KOPT-K1 (cell line): ENCODE results near the gene EVC2.

Experiments
- H3K27ac ChIP-seq: fragments of 200-600 bp; sonication (generic); 2 replicates; pipeline ENCODE4 v1.5.1; 2016; ENCODE audit warnings: antibody characterized with exemption, mild to moderate bottlenecking, low read depth, low read length; ENCODE audit not compliant: poor library complexity, severe bottlenecking
- H3K36me3 ChIP-seq: fragments of 200-600 bp; sonication (generic); 2 replicates; pipeline ENCODE4 v1.5.1; 2017; ENCODE audit warnings: antibody characterized with exemption, mild to moderate bottlenecking, low read length, moderate library complexity; ENCODE audit not compliant: insufficient read depth
- H3K9me3 ChIP-seq: fragments of 200-600 bp; sonication (generic); 2 replicates; pipeline ENCODE4 v1.5.1; 2017; ENCODE audit warnings: antibody characterized with exemption, low read length, mild to moderate bottlenecking; ENCODE audit not compliant: insufficient read depth, poor library complexity, severe bottlenecking

EVC2 gene

GRCh38 chr4:5710065-5710960 lies 2.0 kb upstream of the EVC2 start:
- no peaks in the 10 kb centered on the region for H3K36me3 ChIP-seq
- H3K9me3 ChIP-seq: peaks cover 5% of the 10 kb centered on the region
- no peak overlapping the region for H3K27ac ChIP-seq

- no peaks in the 10 kb centered on the region for H3K36me3 ChIP-seq
- no peak overlapping the region for H3K27ac ChIP-seq
Observed at GRCh38 chr4:5709207-5709575, 832 bp upstream of the EVC2 start.

GRCh38 chr4:5707778-5708448 lies 446 bp downstream of the EVC2 start:
- no peaks in the 10 kb centered on the region for H3K9me3 ChIP-seq
- no peak overlapping the region for H3K27ac ChIP-seq
- no peaks in the 10 kb centered on the region for H3K36me3 ChIP-seq

More at GRCh38 chr4:5709207-5709575, 832 bp upstream of the EVC2 start:
- no peaks in the 10 kb centered on the region for H3K9me3 ChIP-seq

- Histone ChIP-seq H3K27ac (no peak overlapping the region), H3K9me3 (no peaks in the 10 kb centered on the region), H3K36me3 (no peaks in the 10 kb centered on the region)
Observed at GRCh38 chr4:5707366-5707765, 993 bp downstream of the EVC2 start.

GRCh38 chr4:5706486-5707290 lies 1.7 kb downstream of the EVC2 start:
- Histone ChIP-seq H3K27ac (no peak overlapping the region), H3K9me3 (no peaks in the 10 kb centered on the region), H3K36me3 (no peaks in the 10 kb centered on the region)

GRCh38 chr4:5705647-5706320 lies 2.6 kb downstream of the EVC2 start:
- Histone ChIP-seq H3K36me3 (no peaks in the 10 kb centered on the region), H3K27ac (no peak overlapping the region), H3K9me3 (no peaks in the 10 kb centered on the region)

GRCh38 chr4:5704276-5704675 lies 4.1 kb downstream of the EVC2 start:
- no peak overlapping the region for H3K27ac ChIP-seq
- H3K9me3 ChIP-seq: no peaks in the 10 kb centered on the region
- H3K36me3 ChIP-seq: no peaks in the 10 kb centered on the region

GRCh38 chr4:5703831-5704230 lies 4.5 kb downstream of the EVC2 start:
- H3K9me3 ChIP-seq: no peaks in the 10 kb centered on the region
- H3K27ac ChIP-seq: no peak overlapping the region
- no peaks in the 10 kb centered on the region for H3K36me3 ChIP-seq

GRCh38 chr4:5701971-5702370 lies 6.4 kb downstream of the EVC2 start:
- no peak overlapping the region for H3K27ac ChIP-seq
- no peaks in the 10 kb centered on the region for H3K36me3 ChIP-seq
- no peaks in the 10 kb centered on the region for H3K9me3 ChIP-seq

GRCh38 chr4:5700459-5700858 lies 7.9 kb downstream of the EVC2 start:
- no peak overlapping the region for H3K27ac ChIP-seq
- no peaks in the 10 kb centered on the region for H3K9me3 ChIP-seq
- H3K36me3 ChIP-seq: no peaks in the 10 kb centered on the region

- H3K36me3 ChIP-seq: no peaks in the 10 kb centered on the region
- H3K9me3 ChIP-seq: no peaks in the 10 kb centered on the region
- H3K27ac ChIP-seq: no peak overlapping the region
Observed at GRCh38 chr4:5696341-5696740, 12.0 kb downstream of the EVC2 start.

GRCh38 chr4:5693871-5694270 lies 14.5 kb downstream of the EVC2 start:
- H3K27ac ChIP-seq: no peak overlapping the region
- H3K36me3 ChIP-seq: no peaks in the 10 kb centered on the region
- H3K9me3 ChIP-seq: no peaks in the 10 kb centered on the region

- H3K27ac ChIP-seq: no peak overlapping the region
- H3K36me3 ChIP-seq: no peaks in the 10 kb centered on the region
- H3K9me3 ChIP-seq: no peaks in the 10 kb centered on the region
Observed at GRCh38 chr4:5691491-5692132, 16.7 kb downstream of the EVC2 start.

GRCh38 chr4:5689065-5689464 lies 19.3 kb downstream of the EVC2 start:
- Histone ChIP-seq H3K27ac (no peak overlapping the region), H3K36me3 (no peaks in the 10 kb centered on the region)

More at GRCh38 chr4:5689065-5689464, 19.3 kb downstream of the EVC2 start:
- no peaks in the 10 kb centered on the region for H3K9me3 ChIP-seq
